Pulmonary artery endothelial cell (primary cell): ENCODE results near the gene MSH6. TPM values are rescaled to one million over a fixed set of nuclear protein-coding genes. Genes with fewer than 3 reads are reported as not detected.
"Not testable (repeated sequence)": the region's sequence is repeated elsewhere in the genome, so short reads cannot be mapped to it uniquely, and the experiment has no call there.

Source experiments
- DNase-seq: peaks from one replicate; pipeline ENCODE4 v3.0.0-alpha.2; 2011; ENCODE audit warnings: low read depth, low spot score
- total RNA-seq: library from RNA; depleted of rRNA; stranded (reverse); fragments of >200 nt; gene quantifications from 2 replicates; pipeline ENCODE4 v1.2.3, GENCODE V29; 2014

The MSH6 gene
- total RNA-seq, 1 donor from 2014 or later, result 47.2 TPM

DNA sequence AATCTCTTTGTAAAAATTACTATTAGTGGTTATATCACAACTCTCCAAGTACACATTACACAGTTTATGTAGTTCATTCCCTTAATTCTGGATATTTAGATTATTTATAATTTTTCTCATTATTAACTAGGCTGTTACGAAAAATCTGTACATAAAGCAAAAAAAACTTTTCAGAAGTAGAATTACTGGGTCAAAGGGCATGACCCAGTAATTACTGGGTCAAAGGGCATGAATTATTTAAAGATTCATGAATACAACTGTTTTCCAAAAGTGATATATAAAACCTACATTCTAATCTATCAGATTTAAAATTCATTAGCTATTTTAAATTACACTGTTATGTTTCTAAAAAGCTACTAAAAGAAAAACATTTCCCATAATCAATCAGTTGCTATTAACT lies 55.3 kb downstream of the MSH6 start:
- DNase-seq, result no peak

DNA sequence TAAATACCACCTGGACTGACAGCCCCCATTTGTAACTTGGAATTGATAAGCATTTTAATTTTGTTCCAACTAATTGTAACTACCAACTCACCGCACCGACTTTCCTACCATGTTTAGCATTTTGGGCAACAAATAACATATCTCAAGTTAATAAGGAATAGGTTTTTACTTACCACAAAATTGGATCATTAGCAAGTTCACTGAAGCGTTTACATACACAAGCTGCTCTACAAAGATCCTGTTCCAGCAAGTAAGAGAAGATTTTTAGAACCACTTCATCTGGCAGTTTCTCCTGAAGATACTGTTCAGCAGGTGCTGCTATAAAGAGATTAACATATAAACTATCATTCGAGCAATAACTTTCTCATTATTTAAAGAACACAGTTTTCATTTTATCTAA lies 55.7 kb downstream of the MSH6 start:
- no peak for DNase-seq

DNA sequence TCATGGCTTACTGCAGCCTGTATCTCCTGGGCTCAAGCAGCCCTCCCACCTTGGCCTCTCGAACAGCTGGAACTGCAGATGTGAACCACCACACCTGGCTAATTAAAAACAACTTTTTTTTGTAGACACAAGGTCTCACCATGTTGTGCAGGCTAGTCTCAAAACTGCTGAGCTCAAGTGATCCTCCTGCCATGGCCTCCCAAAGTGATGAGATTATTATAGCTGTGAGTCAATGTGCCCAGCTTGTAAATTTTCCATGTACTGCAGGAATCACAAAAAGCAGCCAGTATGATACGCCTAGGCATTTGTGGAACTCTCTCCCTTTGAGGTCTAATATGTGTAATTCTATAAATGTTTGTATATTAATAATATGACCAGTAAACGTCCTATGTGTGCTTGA lies 59.9 kb downstream of the MSH6 start:
- no peak for DNase-seq

DNA sequence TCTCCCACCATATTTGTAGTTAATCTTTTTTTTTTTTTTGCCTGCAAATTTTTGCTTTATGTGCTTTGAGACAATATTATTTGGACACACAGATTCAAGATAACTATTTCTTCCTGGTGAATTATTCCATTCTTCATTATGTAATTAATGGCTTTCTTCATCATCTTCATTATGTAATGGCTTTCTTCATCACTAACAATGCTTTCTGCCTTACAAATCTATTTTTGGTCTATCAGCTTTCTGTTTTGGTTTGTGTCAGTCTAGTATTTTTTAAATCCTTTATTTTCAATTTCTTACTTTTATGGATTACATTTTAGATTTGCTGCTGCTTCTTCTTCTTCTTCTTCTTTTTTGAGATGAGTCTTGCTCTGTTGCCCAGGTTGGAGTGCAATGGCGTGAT lies 60.5 kb downstream of the MSH6 start:
- DNase-seq, result no peak

DNA sequence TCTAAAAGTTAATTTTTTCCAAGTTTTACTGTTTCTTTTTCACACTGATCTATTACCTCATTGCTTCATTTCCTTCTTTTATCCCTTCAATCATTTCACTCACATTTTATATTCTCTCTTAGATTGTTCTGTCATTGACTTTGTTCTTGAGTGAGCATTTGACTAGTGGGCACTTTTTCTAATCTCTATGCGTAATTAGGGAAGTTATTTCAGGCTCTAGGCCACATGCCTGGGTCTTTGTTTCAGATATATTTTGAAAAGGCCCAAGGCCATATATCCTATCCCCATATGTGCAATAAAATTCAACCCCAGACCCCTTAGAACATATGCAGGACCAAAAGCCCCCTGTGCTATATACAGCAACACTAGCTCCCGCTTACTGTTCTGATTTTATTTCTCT lies 61.2 kb downstream of the MSH6 start:
- DNase-seq, result no peak

DNA sequence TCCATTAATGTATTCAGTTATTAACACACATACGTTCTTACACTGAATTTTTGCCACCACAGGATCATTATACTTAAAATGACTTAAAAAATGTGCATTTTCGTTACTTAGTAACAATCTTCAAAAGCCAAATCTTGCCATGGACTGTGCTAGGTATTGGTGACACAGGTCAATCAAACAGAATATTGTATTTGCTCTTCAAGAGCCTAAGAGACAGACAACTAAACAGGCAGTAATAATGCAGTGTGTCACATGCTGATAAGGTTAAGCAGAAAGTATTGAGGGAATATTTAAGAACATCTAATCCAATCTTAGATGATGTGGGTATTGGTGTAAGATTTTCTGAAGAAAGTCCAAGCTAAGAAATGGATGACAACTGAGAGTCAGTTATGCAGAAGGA lies 66.4 kb downstream of the MSH6 start:
- no peak for DNase-seq

DNA sequence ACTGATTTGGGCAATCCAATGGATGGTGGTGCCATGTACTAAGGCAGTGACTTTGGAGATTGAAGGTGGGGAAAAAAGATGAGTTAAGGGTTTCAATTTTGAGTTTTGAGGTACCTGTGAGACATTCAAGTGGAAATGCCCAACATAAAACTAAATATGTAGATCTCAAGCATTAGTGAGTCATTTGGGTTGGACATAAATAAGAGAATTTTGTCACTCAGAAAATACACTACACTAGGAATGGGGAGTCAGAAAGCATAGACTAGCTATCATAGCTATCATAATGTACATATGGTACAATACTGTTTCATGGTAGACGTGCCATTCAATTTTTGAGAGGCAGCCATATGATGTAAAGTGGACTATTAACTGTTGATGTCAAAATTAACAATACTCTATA lies 67.3 kb downstream of the MSH6 start:
- DNase-seq, result no peak

DNA sequence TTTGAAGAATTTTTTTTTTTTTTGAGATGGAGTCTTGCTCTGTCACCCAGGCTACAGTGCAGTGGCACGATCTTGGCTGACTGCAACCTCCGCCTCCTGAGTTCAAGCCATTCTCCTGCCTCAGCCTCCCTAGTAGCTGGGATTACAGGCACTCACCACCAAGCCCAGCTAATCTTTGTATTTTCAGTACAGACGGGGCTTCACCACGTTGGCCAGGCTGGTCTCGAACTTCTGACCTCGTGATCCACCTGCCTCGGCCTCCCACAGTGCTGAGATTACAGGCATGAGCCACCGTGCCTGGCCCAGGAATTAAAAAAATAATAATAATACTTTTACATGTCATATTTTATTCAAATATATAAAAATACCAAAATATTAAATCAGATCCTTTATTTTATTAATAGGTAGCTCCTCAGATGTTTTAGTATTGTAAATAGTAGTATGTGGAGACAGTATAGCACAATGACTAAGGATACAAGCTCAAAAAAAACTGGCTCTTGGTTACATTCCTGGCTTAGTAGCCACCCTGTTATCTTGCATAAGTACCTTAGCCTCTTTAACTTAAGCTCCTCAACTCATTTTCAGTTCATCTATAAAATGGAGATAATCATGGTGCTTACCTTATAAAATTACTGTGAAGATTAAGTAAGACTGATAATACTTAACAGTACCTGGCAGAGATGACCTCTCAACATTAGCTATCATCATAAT lies 70.3 kb downstream of the MSH6 start:
- not testable (repeated sequence) for DNase-seq

Other genes starting within 250 kb of the MSH6 start
- gene KCNK12, start 212.2 kb upstream of the MSH6 start, total RNA-seq, result 0.04 TPM in 1 of 2 replicates, not detected in the other
- gene FBXO11, start 123.4 kb downstream of the MSH6 start, total RNA-seq, result 64.4 and 74.3 TPM in 2 replicates